ENCODE results near the gene ARMH1.

The ARMH1 gene

DNA sequence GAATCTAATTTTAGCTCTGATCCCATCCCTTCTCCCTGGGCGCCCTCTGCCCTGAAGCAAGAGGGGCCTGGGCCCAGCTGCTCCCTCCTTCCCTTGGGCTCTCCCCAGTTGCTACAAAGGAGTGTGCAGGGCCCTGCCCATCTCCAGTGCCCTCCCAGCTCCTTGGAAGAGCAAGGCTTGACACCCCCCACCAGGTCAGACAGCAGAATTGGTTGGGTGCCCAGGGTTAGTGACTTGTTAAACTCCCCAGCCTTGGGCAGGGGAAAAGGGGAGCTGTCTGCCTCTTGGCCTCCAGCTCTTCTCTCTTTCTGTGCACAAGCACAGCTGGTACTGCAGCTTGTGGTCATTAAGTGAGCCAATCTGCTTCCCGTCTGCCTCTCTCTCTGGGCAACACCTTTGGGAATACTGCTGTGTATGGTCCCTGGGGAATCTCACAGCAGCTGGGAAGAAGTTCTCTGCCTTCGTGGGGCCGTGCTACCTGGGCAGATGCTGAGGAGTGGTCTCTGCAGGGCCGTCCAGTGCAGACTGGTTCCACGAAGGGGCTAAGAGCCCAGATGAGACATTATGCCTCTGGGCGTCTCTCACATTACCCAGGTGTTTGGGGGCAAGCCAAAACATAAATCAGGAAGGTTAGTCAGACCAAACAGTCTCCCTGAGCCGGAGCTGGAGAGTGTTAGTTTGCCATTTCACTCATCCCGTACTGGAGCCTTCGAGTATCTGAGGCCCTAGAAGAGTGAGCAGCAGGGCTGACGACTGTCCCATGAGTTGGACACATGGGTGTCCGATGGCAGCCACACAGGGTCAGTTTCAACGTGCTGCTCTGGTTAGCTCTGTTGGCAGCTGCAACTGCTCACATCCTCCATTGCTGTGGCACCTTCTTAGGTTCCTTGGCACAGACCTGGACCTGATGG, 37.6 kb upstream of the ARMH1 start:
- TF ChIP-seq, protein P1, sequence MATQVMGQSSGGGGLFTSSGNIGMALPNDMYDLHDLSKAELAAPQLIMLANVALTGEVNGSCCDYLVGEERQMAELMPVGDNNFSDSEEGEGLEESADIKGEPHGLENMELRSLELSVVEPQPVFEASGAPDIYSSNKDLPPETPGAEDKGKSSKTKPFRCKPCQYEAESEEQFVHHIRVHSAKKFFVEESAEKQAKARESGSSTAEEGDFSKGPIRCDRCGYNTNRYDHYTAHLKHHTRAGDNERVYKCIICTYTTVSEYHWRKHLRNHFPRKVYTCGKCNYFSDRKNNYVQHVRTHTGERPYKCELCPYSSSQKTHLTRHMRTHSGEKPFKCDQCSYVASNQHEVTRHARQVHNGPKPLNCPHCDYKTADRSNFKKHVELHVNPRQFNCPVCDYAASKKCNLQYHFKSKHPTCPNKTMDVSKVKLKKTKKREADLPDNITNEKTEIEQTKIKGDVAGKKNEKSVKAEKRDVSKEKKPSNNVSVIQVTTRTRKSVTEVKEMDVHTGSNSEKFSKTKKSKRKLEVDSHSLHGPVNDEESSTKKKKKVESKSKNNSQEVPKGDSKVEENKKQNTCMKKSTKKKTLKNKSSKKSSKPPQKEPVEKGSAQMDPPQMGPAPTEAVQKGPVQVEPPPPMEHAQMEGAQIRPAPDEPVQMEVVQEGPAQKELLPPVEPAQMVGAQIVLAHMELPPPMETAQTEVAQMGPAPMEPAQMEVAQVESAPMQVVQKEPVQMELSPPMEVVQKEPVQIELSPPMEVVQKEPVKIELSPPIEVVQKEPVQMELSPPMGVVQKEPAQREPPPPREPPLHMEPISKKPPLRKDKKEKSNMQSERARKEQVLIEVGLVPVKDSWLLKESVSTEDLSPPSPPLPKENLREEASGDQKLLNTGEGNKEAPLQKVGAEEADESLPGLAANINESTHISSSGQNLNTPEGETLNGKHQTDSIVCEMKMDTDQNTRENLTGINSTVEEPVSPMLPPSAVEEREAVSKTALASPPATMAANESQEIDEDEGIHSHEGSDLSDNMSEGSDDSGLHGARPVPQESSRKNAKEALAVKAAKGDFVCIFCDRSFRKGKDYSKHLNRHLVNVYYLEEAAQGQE (IDR thresholded peaks at IDR 0.05; ENCODE audit: insufficient read depth in 1 of 2, low read depth in 2 of 2, low read length in 2 of 2), result no peak
- TF ChIP-seq POLR2AphosphoS5 (IDR thresholded peaks at IDR 0.05; ENCODE audit: low read depth, low read length) (no peak), TAF1 (IDR thresholded peaks at IDR 0.05; ENCODE audit: borderline replicate concordance, insufficient read depth, low read length) (no peak), SIN3A (IDR thresholded peaks at IDR 0.05; ENCODE audit: borderline replicate concordance, insufficient read depth, low read length) (no peak), FOXP2 (optimal IDR thresholded peaks at IDR 0.05; ENCODE audit: borderline replicate concordance, extremely low read depth, extremely low read length, insufficient read depth) (no peak)

DNA sequence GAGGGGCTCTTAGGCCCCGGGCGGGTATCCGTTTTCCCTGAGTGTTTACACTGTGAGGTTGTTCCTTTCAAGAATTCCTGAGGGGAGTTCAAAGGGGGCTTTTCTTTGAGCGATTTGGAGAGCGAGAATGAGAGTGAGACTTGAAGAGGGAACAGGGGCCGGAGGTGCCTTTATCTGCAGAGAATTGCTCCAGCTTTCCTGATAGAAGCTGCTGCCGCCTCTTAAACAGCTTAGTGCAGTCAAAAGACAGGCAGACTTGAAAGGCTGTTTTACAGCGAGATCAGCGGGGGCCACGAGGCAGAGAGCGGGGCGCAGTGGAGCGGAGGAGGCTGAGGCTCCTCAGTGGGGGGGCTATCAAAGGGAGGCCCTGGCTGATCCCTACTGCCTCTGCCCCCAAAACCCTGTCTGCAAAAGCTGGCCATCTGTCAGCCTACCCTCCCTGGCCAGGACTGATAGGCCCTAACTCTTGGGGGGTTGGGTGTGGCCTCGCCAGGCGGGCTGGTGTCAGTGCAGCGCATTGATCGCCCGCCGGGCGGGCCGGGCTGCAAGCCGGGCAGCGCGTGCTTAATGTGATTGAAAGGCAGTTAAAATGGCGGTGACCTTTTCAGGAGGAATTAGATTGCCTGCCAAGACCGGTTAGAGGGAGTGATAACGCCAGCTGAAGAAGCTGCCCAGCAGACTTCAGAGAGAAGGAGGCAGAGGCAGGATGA, 36.7 kb upstream of the ARMH1 start:
- no peak for TF ChIP-seq POLR2AphosphoS5 (IDR thresholded peaks at IDR 0.05; ENCODE audit: low read depth, low read length)
- TF ChIP-seq TAF1 (IDR thresholded peaks at IDR 0.05; ENCODE audit: borderline replicate concordance, insufficient read depth, low read length), result no peak
- TF ChIP-seq, protein P1 (IDR thresholded peaks at IDR 0.05; ENCODE audit: insufficient read depth in 1 of 2, low read depth in 2 of 2, low read length in 2 of 2), result no peak
- TF ChIP-seq SIN3A (IDR thresholded peaks at IDR 0.05; ENCODE audit: borderline replicate concordance, insufficient read depth, low read length), result no peak
- no peak for TF ChIP-seq FOXP2 (optimal IDR thresholded peaks at IDR 0.05; ENCODE audit: borderline replicate concordance, extremely low read depth, extremely low read length, insufficient read depth)

DNA sequence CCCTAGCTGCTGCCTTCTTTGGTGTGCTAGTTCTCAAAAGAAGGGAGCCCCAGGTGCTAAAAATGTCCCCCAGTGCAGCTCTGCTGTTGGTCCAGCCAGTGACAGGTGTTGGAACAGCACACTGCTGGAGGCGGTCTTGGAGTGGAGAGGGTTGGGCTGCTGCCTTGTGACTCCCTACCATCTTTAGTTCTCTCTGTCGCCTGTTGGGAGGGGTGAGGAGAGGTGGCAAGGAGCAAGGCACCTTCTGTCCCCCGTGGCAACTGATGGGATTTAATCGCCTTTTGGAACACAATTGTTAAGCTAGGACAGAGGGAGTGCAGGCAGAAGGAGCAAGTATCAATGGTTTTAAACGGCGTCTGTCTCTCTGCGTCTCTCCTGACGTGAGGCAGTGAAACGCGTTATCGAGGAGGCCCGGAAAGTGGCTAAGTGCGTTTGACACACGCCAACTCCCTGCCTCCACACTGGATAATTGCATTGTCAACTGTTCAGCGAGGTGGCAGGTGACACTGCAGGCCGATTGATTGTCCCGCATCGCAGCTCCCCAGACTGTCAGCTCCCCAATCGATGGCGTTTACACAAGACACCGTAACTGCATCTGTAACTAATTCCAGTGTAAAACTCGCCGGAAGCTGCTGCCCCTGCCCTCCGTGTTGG, 34.2 kb upstream of the ARMH1 start:
- TF ChIP-seq POLR2AphosphoS5 (IDR thresholded peaks at IDR 0.05; ENCODE audit: low read depth, low read length) (no peak), SIN3A (IDR thresholded peaks at IDR 0.05; ENCODE audit: borderline replicate concordance, insufficient read depth, low read length) (no peak), TAF1 (IDR thresholded peaks at IDR 0.05; ENCODE audit: borderline replicate concordance, insufficient read depth, low read length) (no peak), FOXP2 (optimal IDR thresholded peaks at IDR 0.05; ENCODE audit: borderline replicate concordance, extremely low read depth, extremely low read length, insufficient read depth) (no peak)
- TF ChIP-seq, protein P1 (IDR thresholded peaks at IDR 0.05; ENCODE audit: insufficient read depth in 1 of 2, low read depth in 2 of 2, low read length in 2 of 2), result no peak

DNA sequence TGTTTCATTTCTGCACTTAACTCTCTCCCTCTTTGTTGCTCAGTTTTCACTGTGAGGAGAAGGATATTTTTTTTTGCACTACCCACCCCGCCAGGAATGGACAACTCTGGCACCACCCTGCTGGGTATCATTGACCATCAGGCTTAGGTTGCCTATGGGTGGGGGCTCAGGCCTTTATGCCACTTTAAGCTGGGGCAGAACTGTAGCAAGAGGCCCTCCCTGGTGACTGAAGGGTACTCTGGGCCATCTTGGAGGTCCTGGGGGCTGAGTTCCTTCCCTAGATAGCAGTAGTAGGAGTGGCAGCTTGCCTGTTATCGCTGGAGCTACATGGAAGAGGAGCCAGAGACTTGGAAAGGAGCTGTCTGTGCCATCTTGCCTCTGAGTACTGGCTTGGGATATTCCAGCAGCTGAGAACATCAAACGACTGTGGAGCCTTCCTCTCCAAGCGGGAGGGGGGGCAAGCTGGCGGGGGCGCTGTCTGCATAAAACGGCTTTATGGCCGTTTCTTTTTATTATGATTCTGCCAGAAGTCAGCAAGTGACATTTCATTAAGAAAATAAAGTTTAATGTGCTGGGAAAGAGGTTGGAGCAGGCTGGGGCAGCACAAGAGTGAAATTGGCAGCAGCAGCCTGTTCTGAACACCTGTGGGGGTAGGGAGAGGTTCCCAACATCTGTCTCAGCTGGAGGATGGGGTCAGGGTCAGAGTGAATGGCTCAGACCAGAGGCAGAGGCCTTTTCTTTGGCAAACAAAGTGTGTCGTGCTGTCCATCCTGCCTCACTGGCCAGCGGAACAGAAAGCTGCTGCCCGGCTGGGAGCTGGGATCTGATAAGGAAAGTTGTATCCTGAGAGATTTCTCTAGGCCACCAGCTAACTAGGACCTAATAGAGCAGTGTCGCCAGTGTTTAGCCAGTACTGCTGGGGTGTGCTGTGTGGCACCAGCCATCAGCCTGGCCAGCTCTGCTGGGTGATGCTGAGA, 33.1 kb upstream of the ARMH1 start:
- TF ChIP-seq SIN3A (IDR thresholded peaks at IDR 0.05; ENCODE audit: borderline replicate concordance, insufficient read depth, low read length) (no peak), FOXP2 (optimal IDR thresholded peaks at IDR 0.05; ENCODE audit: borderline replicate concordance, extremely low read depth, extremely low read length, insufficient read depth) (no peak), TAF1 (IDR thresholded peaks at IDR 0.05; ENCODE audit: borderline replicate concordance, insufficient read depth, low read length) (no peak), POLR2AphosphoS5 (IDR thresholded peaks at IDR 0.05; ENCODE audit: low read depth, low read length) (no peak)
- TF ChIP-seq, protein P1 (IDR thresholded peaks at IDR 0.05; ENCODE audit: insufficient read depth in 1 of 2, low read depth in 2 of 2, low read length in 2 of 2), result no peak
